ENCODE measurements around the gene PCID2. TPM values are rescaled to one million over a fixed set of nuclear protein-coding genes. Genes with fewer than 3 reads are reported as not detected.

The PCID2 gene
- total and polyA plus RNA-seq, 2 of the 13 experiments (the other 11 are each of a cell fraction or from before 2014, with no cell fraction given) = 65.0 to 111 TPM

GRCh38 chr13:113139577-113139976 is 68.9 kb downstream of the PCID2 start (continued):
- no peak for TF ChIP-seq ZNF142 (CRISPR knock-in tag; IDR thresholded peaks at IDR 0.05)
- TF ChIP-seq FOXA3 (CRISPR knock-in tag; IDR thresholded peaks at IDR 0.05) = peak; percentile 93
- peak; percentile 55 for TF ChIP-seq KDM6A (CRISPR knock-in tag; IDR thresholded peaks at IDR 0.05; ENCODE audit: low read depth)
- peak; percentile 92 for TF ChIP-seq HMG20B (CRISPR knock-in tag; conservative IDR thresholded peaks at IDR 0.05)
- TF ChIP-seq ZNF672 (CRISPR knock-in tag; IDR thresholded peaks at IDR 0.05) = no peak
- no peak for TF ChIP-seq MTF1 (CRISPR knock-in tag; IDR thresholded peaks at IDR 0.05)
- TF ChIP-seq ZNF414 (CRISPR knock-in tag; IDR thresholded peaks at IDR 0.05) = no peak
- TF ChIP-seq HMG20A (CRISPR knock-in tag; IDR thresholded peaks at IDR 0.05; ENCODE audit: borderline replicate concordance) = peak; percentile 89; the same call in 1 of the 2 replicates
- TF ChIP-seq FOXO1 (CRISPR knock-in tag; IDR thresholded peaks at IDR 0.05) = peak; percentile 86; the same call in 1 of the 2 replicates
- no peak for TF ChIP-seq ZBTB21 (CRISPR knock-in tag; IDR thresholded peaks at IDR 0.05)
- TF ChIP-seq ZBTB26 (CRISPR knock-in tag; IDR thresholded peaks at IDR 0.05; ENCODE audit: borderline replicate concordance) = no peak
- no peak for TF ChIP-seq MXI1 (IDR thresholded peaks at IDR 0.05; ENCODE audit: borderline replicate concordance, low read depth, low read length)
- TF ChIP-seq ZNF343 (CRISPR knock-in tag; IDR thresholded peaks at IDR 0.05) = no peak
- no peak for TF ChIP-seq ZNF879 (CRISPR knock-in tag; IDR thresholded peaks at IDR 0.05)
- TF ChIP-seq ZNF30 (CRISPR knock-in tag; IDR thresholded peaks at IDR 0.05) = no peak
- TF ChIP-seq TAF15 (IDR thresholded peaks at IDR 0.05; ENCODE audit: low read depth, low read length, poor library complexity, severe bottlenecking) = no peak
- peak; percentile 36; the same call in 1 of the 2 replicates for TF ChIP-seq FOXK1 (CRISPR knock-in tag; IDR thresholded peaks at IDR 0.05; ENCODE audit: borderline replicate concordance, low read depth)
- no peak for TF ChIP-seq FOXP1 (IDR thresholded peaks at IDR 0.05)
- peak; percentile 86 for TF ChIP-seq FOXP1 (CRISPR knock-in tag; IDR thresholded peaks at IDR 0.05)
- TF ChIP-seq NAIF1 (CRISPR knock-in tag; IDR thresholded peaks at IDR 0.05; ENCODE audit: borderline replicate concordance) = 0 out of 2 replicates have a peak, but pooled peaks have one; percentile 11
- TF ChIP-seq TFE3 (CRISPR knock-in tag; IDR thresholded peaks at IDR 0.05) = peak; percentile 45; the same call in 1 of the 2 replicates
- TF ChIP-seq NFE2 (CRISPR knock-in tag; IDR thresholded peaks at IDR 0.05) = no peak
- peak in 1 of 2 experiments; percentile 45; a peak in 1 of 4 replicates for TF ChIP-seq EP300 (IDR thresholded peaks at IDR 0.05; ENCODE audit: low read depth in 2 of 2, low read length in 2 of 2)
- no peak for TF ChIP-seq EP300 (CRISPR knock-in tag; IDR thresholded peaks at IDR 0.05; ENCODE audit: borderline replicate concordance)

Data from HepG2 (cell line).